Activated CD4-positive, alpha-beta T cell treated with anti-CD3 and anti-CD28 coated beads for 24 hours (primary cell): ENCODE measurements around the gene DTX2.
"Not testable (repeated sequence)": the region's sequence is repeated elsewhere in the genome, so short reads cannot be mapped to it uniquely, and the experiment has no call there.

ENCODE experiments used
- DNase-seq, 2 donors: peaks; one replicate each; pipeline ENCODE4 v3.0.0-alpha.2; 2020; ENCODE audit warnings: low read depth in 2 of 2

The DTX2 gene

DNA sequence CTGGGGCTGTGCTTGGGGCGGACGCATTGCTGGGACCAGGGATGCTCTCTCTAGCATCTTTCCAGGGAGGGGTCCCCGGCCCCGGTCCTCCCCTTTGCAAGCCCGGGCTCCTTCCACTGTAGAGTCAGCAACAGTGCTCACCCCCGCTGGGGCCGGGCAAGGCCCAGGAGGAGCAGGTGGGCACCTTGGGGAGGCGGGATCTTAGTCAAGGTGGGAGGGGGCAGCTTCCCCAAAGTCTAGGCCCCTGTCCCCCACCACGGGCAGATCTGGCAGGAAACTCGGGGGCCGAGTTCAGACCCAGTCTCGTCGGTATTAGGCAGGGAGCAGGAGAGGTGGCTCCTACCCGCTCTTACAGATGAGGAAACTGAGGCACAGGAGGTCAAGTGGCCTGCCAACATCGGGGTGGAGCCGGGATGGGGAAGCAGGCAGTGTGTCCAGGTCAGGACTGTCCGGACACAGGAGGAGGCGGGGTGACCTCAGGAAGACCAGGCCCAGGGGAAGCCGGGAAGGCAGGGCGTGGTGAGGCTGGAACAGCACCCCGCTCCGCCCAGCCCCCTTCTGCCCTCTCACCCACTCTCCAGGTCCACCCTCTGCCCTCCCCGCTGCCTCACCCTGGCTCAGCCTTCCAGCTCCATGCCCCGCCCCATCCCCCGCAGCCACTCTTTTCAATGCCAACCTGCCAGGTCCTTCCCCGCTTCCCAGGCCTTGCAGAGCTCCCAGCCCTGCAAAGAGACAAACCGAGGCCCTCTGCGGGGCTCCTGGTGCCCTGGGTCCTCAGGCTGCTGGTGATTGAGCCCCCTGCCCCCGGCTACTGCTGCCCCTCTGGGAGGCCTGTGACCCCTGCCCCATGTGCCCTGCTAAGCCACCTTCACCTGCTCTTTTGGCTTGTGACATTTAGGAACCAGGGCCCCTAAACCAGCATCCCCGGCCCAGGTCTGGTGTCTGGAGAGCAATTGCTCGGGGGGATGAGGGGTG lies 50.7 kb downstream of the DTX2 start:
- DNase-seq, result not testable (repeated sequence)

DNA sequence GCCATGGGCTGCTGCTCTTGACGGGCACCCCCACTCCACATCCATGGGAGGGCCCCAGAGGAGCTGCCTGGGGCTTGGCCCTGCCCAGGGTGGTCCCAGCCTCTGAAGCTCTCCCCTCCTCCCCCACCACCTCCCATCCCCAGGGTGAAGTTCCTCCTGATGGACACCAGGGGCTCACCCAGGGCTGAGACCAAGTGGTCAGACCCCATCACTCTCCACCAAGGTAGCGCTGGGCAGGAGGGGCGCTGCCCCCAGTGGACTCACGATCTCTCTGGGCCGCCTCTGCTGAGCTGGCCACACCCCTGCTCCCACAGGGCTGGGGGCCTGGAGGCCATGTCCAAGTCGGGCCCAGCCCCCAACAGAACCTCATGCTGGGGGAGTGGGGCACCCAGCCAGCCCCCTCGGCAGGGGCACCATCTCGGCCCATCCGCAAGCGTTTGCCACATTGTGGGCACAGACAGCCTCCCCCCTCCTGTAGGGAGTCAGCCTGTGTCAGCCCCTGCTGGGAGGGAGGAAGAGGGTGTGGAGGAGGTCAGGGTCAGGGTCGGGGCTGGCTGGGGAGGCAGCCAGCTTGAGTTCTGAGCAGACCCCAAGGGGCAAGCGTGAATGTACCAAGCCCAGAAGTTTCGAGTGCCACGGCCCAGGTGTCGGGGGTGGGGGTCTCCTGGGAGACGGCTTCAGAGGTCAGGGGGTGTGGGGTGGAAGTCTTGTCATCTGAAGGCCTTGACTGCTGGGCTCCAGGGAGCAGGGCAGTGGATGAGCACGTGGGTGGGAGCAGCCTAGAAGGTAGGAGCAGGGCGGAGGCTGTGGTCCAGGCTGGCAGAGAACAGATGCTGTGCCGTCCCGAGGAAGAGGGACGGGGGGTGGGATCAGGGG lies 51.7 kb downstream of the DTX2 start:
- no peak for DNase-seq

DNA sequence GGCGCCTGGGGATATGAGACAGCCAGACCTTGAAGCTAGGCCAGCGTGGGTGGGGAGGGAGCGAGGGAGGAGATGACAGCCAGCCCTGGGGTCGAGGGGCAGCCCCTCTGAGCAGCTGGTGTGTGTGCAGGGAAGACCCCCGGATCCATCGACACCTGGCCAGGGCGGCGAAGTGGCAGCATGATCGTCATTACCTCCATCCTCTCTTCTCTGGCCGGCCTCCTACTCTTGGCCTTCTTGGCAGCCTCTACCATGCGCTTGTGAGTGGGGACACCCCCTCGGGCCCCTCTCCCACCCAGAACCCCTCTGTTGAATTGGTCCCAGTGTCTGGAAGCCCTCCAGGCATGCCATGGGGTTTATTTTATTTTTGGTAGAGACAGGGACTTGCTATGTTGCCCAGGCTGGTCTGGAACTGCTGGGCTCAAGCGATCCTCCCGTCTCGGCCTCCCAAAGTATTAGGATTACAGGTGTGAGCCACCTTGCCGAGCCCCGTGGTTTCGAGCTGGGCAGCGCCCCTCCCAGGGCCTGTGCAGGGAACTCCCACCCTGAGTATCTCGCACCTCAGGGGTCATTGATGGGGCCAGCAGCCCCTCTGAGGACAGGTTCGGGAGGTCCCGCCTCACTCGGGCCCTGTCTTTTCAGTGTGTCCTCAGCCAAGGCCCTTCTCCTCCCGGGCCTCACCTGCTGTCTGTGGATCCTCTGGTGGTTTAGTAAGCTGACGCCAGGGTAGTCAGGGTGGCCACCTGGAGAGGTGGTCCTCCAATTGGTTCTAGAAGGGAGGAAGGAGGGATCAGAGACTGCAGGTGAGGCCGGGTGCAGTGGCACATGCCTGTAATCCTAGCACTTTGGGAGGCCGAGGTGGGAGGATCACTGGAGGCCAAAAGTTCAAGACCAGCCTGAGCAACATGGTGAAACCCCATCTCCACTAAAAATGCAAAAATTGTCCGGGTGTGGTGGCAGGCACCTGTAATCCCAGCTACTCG lies 52.6 kb downstream of the DTX2 start:
- no peak for DNase-seq

DNA sequence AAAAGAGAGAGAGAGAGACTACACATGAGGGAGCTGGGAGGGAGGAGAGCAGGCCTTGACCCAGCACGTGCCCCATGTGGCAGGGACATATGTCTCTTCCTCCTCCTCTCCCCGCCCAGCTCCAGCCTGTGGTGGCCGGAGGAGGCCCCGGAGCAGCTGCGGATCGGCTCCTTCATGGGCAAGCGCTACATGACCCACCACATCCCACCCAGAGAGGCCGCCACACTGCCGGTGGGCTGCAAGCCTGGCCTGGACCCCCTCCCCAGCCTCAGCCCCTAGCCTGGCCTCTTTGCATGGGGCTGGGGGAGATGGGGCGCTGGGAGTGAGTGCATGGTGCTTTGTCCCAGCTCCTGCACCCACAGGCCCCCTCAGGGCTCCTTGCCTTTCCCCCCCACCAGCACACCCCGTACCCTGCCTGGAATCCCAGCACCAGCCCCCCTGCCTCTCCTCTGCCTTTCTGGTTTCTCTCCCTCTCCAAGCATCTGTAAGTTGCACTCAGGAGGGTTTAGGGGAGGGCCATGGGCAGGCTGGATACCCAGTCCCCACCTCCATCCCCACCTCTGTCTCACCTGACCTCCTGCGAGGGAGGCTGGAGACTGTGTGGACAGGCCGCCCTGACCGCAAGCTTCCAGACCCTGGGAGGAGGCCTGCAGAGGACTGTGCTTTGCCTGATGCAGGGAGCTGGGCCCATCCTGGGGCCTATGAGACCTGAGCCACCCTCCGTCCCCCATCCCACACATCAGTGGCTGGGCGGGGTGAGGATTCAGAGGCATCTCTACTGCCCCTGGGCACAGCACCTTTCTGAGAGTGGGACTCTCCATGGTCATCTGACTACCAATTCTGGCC lies 53.6 kb downstream of the DTX2 start:
- DNase-seq, result no peak

DNA sequence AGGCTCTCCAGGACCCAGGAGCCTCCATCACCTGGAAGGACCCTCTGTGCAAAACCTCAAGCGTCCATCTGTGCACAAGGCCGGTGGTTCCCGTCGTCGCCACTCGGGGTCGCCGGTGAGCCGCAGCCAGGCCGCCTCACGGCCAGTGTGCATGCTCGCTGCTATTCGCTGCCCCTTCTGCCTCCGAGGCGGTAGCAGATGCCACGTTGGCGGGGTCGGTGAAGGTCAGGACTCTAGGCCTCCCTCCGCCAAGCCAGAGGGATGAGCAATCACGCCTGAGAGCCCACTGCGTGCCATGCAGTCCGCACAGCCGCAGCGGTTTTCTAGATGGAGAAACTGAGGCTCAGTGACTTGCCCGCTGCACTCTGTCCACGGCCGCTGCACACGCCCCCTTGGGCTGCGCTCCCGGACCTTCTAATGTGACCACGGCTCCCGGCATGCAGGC lies 54.5 kb downstream of the DTX2 start:
- no peak for DNase-seq

DNA sequence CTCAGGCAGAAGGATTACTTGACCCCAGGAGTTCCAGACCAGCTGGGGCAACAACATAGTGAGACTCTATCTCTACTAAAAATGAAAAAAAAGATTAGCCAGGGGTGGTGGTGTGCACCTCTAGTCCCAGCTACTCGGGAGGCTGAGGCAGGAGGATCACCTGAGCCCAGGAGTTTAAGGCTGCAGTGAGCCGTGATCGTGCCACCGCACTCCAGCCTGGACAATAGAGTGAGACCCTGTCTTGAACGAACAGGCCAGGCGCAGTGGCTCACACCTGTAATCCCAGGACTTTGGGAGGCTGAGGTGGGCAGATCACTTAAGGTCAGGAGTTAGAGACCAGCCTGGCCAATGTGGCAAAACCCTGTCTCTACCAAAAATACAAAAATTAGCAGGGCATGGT lies 55.4 kb downstream of the DTX2 start:
- DNase-seq, result not testable (repeated sequence)

DNA sequence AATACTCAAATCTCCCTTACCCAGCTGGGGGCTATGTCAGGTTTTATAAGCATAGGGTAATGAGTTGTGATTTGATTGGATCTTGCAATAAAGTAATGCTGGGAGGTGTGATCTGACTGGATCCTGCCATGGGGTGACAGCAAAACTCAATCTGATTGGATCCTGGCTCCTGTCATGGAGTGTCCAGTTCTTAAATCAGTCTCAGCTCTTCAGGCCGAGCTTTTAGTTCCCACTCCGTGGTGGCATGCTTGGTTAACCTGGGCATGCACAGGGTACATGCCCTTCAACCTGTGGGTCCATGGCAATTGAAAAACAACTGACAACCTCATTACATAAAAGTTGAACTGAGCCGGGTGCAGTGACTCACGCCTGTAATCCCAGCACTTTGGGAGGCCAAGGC lies 64.7 kb downstream of the DTX2 start:
- not testable (repeated sequence) for DNase-seq

DNA sequence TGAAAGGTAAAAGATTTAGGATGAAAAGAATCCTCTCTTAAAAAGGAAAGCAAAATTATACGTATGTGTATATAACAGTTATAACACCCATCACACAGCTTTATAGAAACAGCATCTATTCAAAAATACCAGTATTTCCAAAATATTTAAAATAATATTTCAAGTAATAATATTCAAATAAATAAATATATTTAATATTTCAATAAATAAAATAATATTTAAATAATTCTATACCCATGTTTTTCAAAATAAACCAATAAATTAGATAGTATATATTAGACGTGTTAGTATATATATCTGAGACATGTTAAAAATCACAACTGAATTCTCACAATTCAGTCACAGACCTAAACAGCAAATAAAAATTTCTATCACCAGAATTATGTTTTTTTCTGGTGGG lies 70.1 kb downstream of the DTX2 start:
- DNase-seq, result not testable (repeated sequence)

DNA sequence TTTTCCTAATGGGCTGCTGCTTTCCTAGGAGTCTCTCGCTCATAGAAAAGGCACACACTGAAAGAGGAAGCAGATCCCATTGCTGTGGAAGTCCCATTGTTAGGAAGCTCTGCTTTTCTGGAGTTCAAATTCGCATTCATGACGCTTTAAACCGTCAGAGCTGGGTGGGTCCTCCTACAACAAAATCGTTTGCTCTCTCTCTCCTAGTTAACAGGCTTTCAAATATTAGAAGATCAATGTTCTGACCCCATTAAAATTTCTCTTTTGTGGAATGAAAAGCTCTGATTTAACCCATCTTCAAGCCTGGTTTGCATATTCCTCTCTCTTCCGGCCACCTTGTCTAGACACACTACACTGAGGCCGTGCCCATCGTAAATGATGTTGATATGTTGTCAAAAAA lies 81.7 kb downstream of the DTX2 start, which contains the start of gene SPDYE16:
SPDYE16 (minus strand) TSS at position 101 of the 400 bp plus-strand sequence. CDS start 1,838 bp downstream, outside the sequence.
- DNase-seq, result not testable (repeated sequence)

DNA sequence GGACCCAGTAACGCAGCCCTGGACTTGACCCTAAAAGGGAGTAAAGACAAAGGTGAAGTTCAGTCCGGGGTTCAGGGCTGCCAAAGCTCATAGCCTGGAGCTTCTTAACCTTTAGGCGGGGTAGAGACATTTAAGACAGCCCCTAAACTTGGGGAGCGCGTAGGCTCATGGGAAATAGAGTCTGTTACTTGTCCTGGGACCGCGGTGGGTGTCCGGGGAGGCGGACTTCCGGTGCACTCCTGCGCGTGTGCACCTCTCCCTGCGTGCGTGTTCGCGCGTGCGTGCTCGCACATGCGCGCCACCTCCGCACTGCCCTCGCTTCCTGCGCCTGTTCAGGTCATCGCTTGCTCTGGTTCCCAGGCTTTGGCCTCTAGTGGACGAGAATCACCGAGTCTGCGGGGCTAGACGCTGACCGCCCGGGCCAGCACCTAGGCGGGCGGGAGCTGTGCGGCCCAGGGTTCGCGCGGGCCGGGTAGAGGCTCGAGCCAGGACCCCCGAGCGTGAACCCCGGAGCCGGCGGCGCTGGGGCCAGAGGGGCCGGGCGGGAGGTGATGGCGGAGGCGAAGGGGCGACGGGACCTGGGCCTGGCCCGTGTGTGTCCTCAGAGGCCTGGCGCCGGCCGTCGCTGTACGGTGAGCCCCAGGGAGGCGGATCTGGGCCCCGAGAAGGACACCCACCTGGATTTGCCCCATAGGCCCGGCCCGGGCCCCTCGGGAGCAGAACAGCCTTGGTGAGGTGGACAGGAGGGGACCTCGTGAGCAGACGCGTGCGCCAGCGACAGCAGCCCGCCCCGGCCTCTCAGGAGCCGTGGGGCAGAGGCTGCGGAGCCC lies 87.7 kb downstream of the DTX2 start:
- peak; percentile 69 to 73 for DNase-seq

DNA sequence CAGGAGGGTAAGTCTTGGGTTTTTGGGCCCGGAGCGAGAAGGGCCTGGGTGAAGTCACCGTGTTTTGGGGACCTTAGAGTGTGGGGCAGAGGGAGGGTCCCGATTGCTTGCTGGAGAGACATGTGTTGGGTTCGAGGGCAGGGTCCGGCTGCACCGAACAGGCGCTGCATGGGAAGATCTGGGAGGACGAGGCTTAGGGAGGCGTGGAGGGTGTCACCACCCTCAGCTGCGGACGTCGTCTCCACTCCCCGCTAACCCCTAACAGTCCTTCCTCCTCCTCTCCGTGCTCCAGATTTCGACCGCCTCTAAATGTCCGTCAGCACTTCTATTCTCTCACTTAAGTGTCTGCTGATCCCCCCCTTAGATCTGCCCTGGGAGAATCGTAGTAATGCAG lies 88.3 kb downstream of the DTX2 start:
- DNase-seq, result peak in 1 of 2 donors; percentile 0

DNA sequence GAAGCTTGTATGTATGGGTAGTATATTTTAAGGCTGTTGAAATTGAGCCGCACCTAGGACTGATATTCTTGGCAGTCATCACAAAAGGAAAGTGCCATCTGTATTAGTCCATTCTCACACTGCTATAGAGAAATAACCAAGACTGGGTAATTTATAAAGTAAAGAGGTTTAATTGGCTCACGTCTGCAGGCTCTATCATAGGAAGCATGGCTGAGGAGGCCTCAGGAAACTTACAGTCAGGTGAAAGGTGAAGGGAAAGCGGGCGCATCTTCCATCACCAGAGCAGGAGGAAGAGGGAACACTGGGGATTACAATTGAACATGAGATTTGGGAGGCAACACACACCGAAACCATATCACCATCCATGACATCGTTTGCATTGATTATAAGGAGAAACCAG lies 90.5 kb downstream of the DTX2 start:
- DNase-seq, result not testable (repeated sequence)
